GM23248 (cell line): ENCODE measurements around the gene TUBAL3.

ENCODE experiments used
- EZH2 ChIP-seq: fragments of 200-600 bp; sonication (generic); IDR thresholded peaks from 2 replicates; pipeline ENCODE4 v1.6.1; 2018; ENCODE audit warnings: antibody characterized with exemption, mild to moderate bottlenecking; ENCODE audit not compliant: insufficient read depth, poor library complexity, severe bottlenecking
- EZH2phosphoT487 ChIP-seq: fragments of 200-600 bp; sonication (generic); IDR thresholded peaks from 2 replicates; pipeline ENCODE4 v1.6.1; 2018; ENCODE audit warnings: antibody characterized with exemption, moderate library complexity, mild to moderate bottlenecking, low read depth; ENCODE audit not compliant: insufficient read depth

DNA sequence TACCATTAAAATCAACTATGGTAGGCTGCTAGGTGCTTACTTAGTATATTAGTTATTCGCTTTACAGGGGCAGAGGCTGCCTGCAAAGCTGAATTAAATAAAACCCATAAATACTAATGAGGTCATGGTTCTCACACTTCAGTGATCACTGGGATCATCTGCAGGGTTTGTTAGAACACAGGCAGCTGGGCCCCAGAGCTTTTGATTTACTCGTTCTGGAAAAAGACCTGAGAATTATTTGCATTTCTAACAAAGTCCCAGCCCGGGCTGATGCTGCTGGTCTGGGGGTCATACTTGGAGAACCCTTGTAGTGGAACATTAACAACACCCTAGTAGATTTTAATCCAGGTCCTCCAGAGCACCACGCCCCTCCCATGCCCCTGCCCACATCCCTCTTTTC is 31.3 kb downstream of the TUBAL3 start:
- no peak for TF ChIP-seq EZH2
- TF ChIP-seq EZH2phosphoT487 = no peak
